PC-3 (cell line): Measurements from ENCODE around the gene CHRNB2.

Experiments
- EZH2 ChIP-seq: fragments of 300-600 bp; sonication (generic); IDR thresholded peaks from one replicate; pipeline ENCODE4 v1.6.1; 2017; ENCODE audit warnings: antibody characterized with exemption, mild to moderate bottlenecking, low read length; ENCODE audit not compliant: unreplicated experiment
- TF ChIP-seq, protein P1 (sequence below): fragments of 300-600 bp; sonication (generic); conservative IDR thresholded peaks from 2 replicates; pipeline ENCODE4 v1.5.1; 2017; ENCODE audit warnings: antibody characterized with exemption, low read depth, mild to moderate bottlenecking, low read length

- TF ChIP-seq, protein P1, sequence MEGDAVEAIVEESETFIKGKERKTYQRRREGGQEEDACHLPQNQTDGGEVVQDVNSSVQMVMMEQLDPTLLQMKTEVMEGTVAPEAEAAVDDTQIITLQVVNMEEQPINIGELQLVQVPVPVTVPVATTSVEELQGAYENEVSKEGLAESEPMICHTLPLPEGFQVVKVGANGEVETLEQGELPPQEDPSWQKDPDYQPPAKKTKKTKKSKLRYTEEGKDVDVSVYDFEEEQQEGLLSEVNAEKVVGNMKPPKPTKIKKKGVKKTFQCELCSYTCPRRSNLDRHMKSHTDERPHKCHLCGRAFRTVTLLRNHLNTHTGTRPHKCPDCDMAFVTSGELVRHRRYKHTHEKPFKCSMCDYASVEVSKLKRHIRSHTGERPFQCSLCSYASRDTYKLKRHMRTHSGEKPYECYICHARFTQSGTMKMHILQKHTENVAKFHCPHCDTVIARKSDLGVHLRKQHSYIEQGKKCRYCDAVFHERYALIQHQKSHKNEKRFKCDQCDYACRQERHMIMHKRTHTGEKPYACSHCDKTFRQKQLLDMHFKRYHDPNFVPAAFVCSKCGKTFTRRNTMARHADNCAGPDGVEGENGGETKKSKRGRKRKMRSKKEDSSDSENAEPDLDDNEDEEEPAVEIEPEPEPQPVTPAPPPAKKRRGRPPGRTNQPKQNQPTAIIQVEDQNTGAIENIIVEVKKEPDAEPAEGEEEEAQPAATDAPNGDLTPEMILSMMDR, result no peak
- no peak for TF ChIP-seq EZH2
These were observed 20.4 kb upstream of the CHRNB2 start for GRCh38 chr1:154547105-154547732.
